AG04449 (cell line): ENCODE measurements around the gene CAPSL.
A peak's percentile ranks its signal among the peaks of the same experiment; 100 is the strongest.
"Not testable (repeated sequence)": the region's sequence is repeated elsewhere in the genome, so short reads cannot be mapped to it uniquely, and the experiment has no call there.

Source experiments
- CTCF ChIA-PET: fragments of 350-600 bp; formaldehyde crosslinking; extraction: SDS; loops from one replicate; lab custom pipeline; 2021; ENCODE audit warnings: antibody characterized with exemption; lab: Yijun Ruan, JAX
- POLR2A ChIA-PET: fragments of 400-600, 350-600 bp; formaldehyde crosslinking; extraction: SDS; loops from one replicate; lab custom pipeline; 2020; ENCODE audit warnings: antibody characterized with exemption, inconsistent platforms; lab: Yijun Ruan, JAX
- DNase-seq: peaks from one replicate; pipeline ENCODE4 v3.0.0-alpha.2; 2010; ENCODE audit warnings: low read depth, low spot score
- H3K4me3 ChIP-seq: 2 replicates; pipeline ENCODE4 v1.5.1; 2011; ENCODE audit warnings: low read depth, mild to moderate bottlenecking, control low read depth, low read length
- TF ChIP-seq, protein P1 (sequence below): IDR thresholded peaks from one replicate; pipeline ENCODE4 v1.5.1; 2011; ENCODE audit warnings: mild to moderate bottlenecking, moderate library complexity, low read length, control low read depth, inconsistent platforms; ENCODE audit not compliant: insufficient read depth; ENCODE audit errors: missing control alignments

CAPSL gene

DNA sequence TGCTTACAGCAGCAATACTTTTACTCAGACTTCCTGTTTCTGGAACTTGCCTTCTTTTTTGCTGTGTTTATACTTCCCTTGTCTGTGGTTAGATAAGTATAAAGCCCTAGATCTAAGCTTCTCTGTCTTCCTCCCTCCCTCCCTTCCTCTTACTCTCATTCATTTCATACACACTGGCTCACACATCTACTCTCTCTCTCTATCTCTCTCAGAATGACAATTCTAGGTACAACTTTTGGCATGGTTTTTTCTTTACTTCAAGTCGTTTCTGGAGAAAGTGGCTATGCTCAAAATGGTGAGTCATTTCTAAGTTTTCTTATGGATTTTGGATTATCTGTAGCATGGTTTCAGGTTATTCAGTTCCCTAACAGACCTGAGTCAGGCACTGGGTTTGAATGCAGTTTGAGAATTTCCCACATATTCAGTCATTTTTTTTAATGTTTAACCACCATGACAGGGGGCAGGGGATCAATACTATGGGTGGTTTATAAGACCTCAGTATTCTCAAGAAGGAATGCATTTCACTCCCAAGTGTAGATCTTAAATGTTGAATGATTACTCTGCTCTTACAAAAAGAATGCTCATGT, 81.6 kb downstream of the CAPSL start, which contains the start of gene IL7R:
IL7R (plus strand) TSS at position 127 of the 587 bp plus-strand sequence; CDS start at position 214, 87 bp downstream.
- CTCF ChIA-PET: interaction anchor here (1.2 to 3.1 kb wide), 4 partner anchors 68 to 79 kb away, joined by 3 to 8 read pairs (median 4); no protein-coding TSS in a partner anchor
- TF ChIP-seq, protein P1, sequence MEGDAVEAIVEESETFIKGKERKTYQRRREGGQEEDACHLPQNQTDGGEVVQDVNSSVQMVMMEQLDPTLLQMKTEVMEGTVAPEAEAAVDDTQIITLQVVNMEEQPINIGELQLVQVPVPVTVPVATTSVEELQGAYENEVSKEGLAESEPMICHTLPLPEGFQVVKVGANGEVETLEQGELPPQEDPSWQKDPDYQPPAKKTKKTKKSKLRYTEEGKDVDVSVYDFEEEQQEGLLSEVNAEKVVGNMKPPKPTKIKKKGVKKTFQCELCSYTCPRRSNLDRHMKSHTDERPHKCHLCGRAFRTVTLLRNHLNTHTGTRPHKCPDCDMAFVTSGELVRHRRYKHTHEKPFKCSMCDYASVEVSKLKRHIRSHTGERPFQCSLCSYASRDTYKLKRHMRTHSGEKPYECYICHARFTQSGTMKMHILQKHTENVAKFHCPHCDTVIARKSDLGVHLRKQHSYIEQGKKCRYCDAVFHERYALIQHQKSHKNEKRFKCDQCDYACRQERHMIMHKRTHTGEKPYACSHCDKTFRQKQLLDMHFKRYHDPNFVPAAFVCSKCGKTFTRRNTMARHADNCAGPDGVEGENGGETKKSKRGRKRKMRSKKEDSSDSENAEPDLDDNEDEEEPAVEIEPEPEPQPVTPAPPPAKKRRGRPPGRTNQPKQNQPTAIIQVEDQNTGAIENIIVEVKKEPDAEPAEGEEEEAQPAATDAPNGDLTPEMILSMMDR: no peak
- H3K4me3 ChIP-seq: peak within 1 kb of the TSS; percentile 33
- DNase-seq: no peak
- POLR2A ChIA-PET: no interaction called here

DNA sequence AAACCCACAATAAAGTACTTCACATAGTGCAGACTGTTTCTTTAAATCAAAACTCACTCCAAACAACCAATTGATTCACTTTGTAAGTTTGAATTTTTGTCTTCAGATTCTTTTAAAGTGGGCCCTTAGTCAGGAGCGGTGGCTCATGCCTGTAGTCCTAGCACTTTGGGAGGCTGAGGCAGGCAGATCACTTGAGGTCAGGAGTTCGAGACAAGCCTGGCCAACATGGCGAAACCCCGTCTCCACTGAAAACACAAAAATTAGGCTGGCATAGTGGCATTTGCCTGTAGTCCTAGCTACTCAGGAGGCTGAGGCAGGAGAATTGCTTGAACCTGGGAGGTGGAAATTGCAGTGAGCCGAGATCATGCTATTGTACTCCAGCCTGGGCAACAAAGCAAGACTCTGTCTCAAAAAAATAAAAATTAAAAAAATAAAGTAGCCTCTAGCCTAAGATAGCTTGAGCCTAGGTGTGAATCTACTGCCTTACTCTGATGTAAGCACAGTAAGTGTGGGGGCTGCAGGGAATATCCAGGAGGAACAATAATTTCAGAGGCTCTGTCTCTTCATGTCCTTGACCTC, 82.1 kb downstream of the CAPSL start:
- DNase-seq, POLR2A ChIA-PET: not testable (repeated sequence)
- CTCF ChIA-PET: interaction anchor here (0.8 to 1.5 kb wide), 3 partner anchors 26 to 79 kb away, joined by 3 to 5 read pairs (median 4); no protein-coding TSS in a partner anchor
- peak overlapping the region; percentile 33 for H3K4me3 ChIP-seq

DNA sequence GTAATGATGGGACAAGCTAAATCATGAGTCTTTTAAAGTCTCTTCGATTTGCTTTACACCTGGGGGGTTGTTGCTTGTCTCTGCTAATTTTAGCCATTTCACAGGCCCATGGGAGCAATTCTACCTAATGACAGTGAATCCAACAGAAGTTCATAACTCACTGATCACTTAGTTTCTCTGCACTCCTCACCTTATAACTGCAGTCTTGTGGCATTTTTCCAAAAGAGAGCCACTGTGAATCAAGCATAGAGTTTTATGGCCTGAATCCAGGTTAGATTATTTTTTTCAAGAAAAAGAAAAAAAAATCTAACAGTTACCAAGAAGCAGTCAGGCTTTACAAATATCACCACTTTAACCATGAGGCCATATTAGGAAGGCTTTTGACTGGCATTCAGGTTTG, 83.2 kb downstream of the CAPSL start:
- DNase-seq: no peak
- POLR2A ChIA-PET: no interaction called here
- TF ChIP-seq, protein P1: no peak
- CTCF ChIA-PET: interaction anchor here (0.8 to 1.1 kb wide), 2 partner anchors 27 to 70 kb away, joined by 4 read pairs; no protein-coding TSS in a partner anchor
- no peak overlapping the region for H3K4me3 ChIP-seq
